Adrenal gland (tissue), 5 donors: ENCODE data around the gene ZBTB44.

ENCODE experiments used
- CTCF ChIP-seq, 6 experiments: fragments of 450-650 bp in 4 of 6; fragments of 200-600 bp in 2 of 6; sonication (generic) in 1 of 6; IDR thresholded peaks; 1 replicate in 5 of 6; 2 replicates in 1 of 6; pipeline versions ENCODE4 v1.5.1 to v1.8.0; 2016 to 2021; ENCODE audit warnings: antibody characterized with exemption in 6 of 6, mild to moderate bottlenecking in 2 of 6, moderate library complexity in 1 of 6
- POLR2A ChIP-seq, 2 donors: fragments of 450-650 bp; IDR thresholded peaks; one replicate each; pipeline ENCODE4 v1.6.1; 2017; ENCODE audit warnings: antibody characterized with exemption in 2 of 2, mild to moderate bottlenecking in 2 of 2, moderate library complexity in 1 of 2
- donor health status: DM: no; HTN: no; CAD: no.

GRCh38 chr11:130179396-130180306, 135.1 kb downstream of the ZBTB44 start:
- TF ChIP-seq CTCF (IDR thresholded peaks at IDR 0.05) = no peak
- no peak for TF ChIP-seq POLR2A (IDR thresholded peaks at IDR 0.05)
